ENCODE results near the gene FAM53B.

Gene FAM53B

GRCh38 chr10:124652200-124652599, 92.0 kb downstream of the FAM53B start:
- no peak for DNase-seq

DNA sequence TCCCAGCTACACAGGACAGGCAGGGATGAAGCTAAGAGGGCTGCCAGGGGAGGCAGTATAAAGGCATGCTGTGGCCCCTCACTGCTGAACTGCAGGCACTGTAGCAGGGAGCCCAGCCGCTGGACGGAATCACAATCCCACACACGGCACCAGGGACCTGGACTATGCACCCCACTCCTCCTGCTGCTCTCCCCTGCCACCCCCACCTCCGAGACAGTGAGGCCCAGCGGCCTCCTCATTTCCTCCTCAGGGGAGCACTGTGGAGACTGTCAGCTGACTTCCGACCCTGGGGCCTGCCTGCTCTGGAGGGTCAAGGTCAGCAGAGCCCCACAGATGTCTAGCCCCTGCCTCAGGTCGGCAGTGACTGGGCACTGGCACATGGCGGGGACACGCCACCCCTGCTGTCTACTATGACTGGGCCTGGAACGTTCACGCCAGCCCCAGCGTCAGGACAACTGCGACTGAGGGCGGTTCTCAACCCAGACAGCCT, 92.7 kb downstream of the FAM53B start:
- no peak for DNase-seq

DNA sequence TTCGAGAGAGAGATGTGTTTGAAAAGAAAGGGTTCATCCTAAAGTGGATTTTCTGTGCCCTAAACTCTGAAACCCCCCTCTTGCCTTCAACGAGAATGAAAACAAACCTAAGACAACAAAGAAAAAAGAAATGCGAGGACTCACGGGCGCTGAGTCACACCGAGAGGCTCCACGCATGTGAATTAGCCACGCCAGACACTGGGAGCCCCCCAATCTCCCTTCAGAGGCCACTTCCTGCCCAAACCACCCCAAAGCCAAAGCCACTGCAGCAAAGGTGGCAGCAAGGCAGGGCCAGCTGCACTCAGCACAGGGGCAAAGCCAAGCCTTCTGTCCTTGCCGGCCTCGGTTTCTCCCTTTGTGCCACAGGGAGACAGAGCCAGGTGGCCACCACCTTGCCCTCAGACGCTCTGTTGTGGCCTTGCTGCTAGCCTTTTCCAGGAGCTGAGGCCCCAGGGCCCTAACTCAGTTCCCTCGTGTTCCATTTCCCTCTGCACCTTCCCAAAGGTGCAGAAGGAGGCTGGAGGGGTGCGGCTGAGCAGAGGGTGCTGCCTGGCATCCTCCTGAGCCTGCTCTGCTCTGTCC, 93.3 kb downstream of the FAM53B start:
- no peak for DNase-seq

DNA sequence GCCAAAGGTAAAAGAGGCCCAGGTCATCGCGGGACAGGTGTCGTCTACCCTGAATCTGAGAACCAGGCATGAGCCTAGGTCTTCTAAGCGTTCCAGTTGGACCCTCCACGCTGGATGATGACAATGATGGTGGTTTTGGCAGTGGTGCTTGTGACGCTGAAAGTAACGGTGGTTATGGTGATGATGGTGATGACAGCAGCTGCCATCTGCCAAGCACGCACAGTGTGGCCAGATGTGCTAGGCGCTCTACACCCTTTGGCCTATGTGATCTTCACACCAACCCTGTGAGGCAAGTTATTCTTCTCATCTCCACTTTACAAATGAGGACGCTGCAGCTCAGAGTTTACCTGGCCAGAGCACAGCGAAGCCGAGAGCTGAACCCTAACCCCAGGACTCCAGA, 93.9 kb downstream of the FAM53B start:
- no peak for DNase-seq

- peak in 32 of 58 donors; percentile 29 to 83 (median 60) for DNase-seq
Observed at GRCh38 chr10:124649214-124649613, 95.0 kb downstream of the FAM53B start.

DNA sequence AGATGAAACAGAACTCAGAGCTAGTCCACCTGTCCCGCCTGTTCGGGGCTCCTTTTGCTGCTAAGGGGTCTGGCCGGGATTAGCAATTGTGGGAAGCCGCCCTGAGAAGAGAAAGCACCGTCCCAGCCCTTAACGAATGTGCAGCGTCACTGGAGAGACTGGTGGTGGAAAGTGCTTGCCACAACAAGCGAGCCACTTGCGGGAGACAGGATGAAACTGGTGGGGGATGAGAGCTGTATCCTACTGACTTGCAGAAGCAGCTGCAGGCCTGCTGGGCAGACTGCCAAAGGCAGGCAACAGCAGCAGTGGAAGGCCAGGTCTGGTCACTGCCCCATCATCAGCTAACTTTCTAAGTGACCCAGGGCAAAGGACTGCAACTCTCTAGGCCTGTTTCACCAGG, 95.4 kb downstream of the FAM53B start:
- DNase-seq, result peak in 48 of 58 donors; percentile 39 to 84 (median 66)

DNA sequence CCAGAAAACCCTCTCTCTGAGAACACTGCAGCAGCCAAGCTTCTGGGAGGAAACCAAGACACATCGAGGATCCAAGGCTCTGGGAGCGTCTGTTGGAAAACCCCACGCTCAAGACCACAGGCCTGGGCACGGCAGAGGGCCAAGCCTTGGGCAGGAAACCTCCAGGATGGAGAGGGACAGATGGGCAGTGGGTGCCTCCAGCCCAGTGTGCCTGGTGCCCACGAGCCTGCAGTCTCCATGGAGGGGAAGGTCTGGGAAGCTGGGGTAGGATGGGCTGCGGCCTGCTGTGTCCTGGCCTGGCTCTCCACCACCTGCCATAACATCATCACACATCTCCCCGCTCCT, 96.1 kb downstream of the FAM53B start:
- no peak for DNase-seq

- DNase-seq, result peak in 11 of 58 donors; percentile 32 to 57 (median 43)
Observed at GRCh38 chr10:124647421-124648130, 96.6 kb downstream of the FAM53B start.

DNA sequence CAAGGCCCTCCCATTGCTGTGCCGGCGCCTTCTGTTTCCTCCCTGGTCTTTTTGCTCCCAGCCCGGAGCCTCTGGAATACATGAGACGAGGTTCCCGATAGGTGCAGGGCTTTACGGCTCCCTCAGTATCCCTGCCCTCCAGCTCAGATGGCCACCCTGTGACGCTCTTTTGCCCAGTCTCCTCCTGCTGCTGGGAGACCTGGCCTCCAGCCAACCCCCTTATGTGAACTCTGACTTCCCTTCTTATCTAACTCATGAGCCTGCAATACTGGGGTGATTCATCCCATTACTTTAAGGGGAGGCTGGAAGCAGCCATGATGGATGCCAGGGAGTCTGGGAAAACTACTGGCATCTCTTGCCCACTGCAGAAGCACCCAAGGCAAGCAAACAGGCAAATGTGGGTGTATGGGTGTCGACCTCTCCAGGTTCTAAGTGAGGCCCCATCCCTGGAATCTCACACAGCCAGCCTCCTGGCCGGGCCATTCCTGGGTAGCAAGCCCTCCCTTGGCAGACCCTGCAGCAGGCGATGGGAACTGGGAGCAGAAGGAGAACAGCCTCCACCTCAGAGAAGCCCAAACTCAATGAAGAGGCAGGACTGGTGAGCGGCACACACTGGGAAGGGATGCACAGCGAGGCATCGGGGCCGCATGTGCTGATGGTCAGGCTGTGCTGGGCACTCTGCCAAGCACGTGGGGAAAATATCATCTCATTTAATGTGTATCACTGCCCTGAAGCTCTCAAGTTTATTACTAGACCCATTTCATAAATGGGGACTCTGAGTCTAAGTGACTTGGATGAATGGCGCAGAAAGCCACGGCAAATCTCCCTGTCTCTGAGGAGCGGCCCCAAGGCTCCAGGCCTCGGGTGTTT, 97.5 kb downstream of the FAM53B start:
- peak in 11 of 58 donors; percentile 26 to 79 (median 46) for DNase-seq

- DNase-seq, result peak in 14 of 58 donors; percentile 26 to 77 (median 50)
Observed at GRCh38 chr10:124645467-124646095, 98.6 kb downstream of the FAM53B start.

DNA sequence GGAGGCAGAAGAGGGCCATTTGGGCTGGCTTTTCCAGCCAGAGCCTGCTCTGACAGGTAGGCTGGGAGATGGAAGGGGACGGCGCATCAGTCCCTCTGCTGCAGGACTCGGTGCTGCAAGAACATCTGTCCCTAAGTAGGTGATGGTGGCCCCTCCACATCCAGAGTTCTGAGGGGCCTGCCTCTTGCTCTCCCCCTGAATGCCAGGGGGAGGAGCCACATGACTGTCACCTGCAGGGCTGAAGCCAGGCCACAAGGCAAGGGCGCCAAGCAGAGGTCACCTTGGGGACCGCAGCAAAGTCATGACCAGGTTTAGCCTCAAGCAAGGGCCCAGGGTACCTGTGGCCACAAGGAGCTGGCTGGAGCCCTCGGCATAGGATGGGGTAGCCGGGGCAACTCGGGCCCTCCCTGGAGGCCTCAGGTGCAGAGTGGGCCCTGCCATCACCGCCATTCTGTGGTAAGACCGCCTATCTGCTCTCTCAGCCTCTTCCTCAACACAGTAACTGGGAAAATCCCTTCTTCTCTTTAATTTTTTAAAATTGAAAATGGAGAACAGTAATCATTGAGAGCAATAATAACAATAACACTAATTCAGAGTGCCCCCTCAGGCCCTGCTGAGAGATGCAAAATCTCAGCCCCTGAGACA, 99.3 kb downstream of the FAM53B start:
- no peak for DNase-seq

- peak in 5 of 58 donors; percentile 29 to 67 (median 46) for DNase-seq
Observed at GRCh38 chr10:124644236-124644635, 99.9 kb downstream of the FAM53B start.

- no peak for DNase-seq
Observed at GRCh38 chr10:124643330-124644009, 100.7 kb downstream of the FAM53B start.

DNA sequence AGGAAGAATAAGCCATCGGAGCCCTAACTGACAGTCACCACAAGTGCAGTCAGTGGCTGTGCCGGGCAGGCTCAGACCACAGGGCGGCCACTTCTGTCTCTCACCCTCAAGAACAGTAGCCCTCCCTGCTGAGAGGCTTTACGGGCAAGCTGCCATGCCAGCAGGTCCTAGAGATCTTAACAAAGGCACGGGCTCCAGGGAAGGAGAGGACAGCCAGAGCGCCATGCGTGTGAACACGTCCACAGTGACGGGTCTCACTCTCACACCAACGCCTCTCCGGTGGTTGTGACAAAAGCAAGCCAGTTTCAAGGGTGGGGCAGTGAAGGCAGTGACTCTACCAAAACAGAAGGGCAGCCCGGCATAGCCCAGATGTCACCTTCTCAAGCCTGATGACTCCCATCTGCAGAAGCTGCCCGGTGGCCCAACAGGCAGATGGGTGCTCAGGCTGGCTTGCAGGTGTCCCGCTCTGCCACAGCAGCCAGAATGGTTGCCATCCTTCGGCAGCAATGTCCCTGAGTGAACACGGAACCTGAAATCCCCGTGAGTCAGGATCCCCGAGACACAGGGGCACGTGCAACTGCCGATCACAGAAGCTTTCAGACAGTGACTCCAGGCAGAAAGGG, 102.0 kb downstream of the FAM53B start:
- peak in 2 of 58 donors; percentile 25 to 39 for DNase-seq

GRCh38 chr10:124641282-124642087, 102.7 kb downstream of the FAM53B start:
- DNase-seq, result peak in 4 of 58 donors; percentile 18 to 58 (median 34)

DNA sequence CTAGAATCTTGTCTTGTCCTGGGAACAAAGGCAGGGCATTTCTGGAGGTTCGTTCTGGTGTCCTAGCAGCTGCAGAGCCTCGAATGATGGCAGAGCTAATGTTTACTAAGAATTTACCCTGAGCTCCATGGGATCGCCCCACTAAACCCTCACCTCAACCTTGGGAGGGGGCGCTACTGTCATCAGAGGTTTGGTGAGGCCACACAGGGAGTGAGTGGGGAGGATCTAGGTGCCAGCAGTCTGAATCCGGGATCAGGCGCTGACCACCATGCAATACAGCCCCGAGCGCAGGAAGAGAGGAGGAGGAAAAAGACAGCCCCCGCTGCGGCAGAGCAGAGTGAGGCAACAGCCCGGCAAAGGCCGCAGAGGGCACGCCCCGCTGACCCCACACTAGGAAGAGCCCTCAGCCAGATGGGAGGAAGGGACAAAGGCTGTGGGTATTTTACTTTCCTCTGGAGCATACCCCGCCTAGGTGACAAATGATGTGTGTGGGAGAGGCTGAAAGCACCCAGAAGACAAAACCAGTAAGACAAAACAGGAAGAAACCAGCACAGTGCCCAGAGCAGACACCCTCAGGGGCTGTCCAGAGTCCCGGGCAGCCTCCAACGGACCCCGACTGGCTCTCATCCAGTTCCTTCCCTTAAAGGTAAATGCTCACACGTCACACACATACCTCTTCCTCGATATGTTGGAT, 103.5 kb downstream of the FAM53B start:
- DNase-seq, result no peak

GRCh38 chr10:124640056-124640455, 104.1 kb downstream of the FAM53B start:
- DNase-seq, result no peak

DNA sequence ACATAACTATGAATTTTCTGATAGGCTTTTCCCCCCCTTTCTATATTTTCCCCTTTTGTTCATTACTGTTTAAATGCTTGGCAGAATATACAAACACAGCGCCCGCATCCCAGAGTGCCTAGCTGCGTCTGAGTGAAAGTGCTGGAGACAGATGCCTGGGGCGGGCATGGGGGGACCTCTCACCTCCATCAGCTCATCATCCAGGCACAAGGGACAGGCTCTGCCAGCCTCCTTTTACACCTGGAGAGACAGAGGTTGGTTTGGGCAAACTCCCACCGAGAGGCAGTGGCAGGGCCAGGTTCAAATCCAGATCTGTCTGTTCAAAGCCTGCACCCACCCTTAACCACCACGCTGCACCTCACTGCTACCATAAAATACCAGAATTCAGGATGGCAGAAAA, 104.5 kb downstream of the FAM53B start:
- no peak for DNase-seq
